Endothelial cell of hepatic sinusoid (primary cell): ENCODE data around the gene KCTD1.
"Not testable (repeated sequence)": the region's sequence is repeated elsewhere in the genome, so short reads cannot be mapped to it uniquely, and the experiment has no call there.

Experiments
- in situ Hi-C: cut with HindIII; loops from 2 replicates; pipeline ENCODE4 v1.10.0; 2017; ENCODE audit warnings: low sequenced_read_pairs

KCTD1 gene

DNA sequence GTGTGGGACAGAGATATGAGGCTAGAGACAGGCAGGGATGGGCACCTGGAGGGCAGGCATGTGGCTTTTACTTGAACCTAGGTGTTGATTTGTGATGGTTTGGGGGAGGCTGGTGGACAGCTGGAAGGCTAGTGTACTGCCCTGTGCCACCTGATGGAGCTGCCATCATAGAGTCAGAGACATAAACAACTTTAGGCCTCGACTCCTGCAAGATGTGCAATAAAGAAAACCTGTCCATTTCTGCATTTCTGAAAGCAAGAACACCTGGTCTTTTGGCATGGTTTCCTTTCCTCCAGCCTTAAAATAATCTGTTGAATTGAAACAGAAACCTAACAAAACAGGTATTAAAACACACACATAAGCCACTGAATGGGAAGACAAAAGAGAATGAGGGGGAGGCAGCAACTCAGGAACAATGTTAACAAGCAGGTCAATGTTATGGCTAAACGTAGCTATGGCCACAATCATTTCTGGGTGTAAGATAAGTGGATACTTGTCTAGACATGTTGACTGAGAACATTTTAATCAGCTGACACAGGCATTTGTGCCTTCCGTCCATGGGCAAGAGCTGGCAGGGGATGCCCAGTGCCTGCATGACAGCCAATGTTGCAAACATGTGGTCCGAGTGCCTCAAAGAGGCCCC is 87.8 kb downstream of the KCTD1 start:
- in situ Hi-C loops, result loop anchor here (5.0 kb wide), 1 partner anchor 33 kb away; no protein-coding TSS in a partner anchor

- in situ Hi-C loops, result loop anchor here (5.0 kb wide), 1 partner anchor 33 kb away; no protein-coding TSS in a partner anchor
Measured at GRCh38 chr18:26459884-26460283, 88.5 kb downstream of the KCTD1 start.

GRCh38 chr18:26459340-26459739 is 89.0 kb downstream of the KCTD1 start:
- in situ Hi-C loops, result no loop called here

DNA sequence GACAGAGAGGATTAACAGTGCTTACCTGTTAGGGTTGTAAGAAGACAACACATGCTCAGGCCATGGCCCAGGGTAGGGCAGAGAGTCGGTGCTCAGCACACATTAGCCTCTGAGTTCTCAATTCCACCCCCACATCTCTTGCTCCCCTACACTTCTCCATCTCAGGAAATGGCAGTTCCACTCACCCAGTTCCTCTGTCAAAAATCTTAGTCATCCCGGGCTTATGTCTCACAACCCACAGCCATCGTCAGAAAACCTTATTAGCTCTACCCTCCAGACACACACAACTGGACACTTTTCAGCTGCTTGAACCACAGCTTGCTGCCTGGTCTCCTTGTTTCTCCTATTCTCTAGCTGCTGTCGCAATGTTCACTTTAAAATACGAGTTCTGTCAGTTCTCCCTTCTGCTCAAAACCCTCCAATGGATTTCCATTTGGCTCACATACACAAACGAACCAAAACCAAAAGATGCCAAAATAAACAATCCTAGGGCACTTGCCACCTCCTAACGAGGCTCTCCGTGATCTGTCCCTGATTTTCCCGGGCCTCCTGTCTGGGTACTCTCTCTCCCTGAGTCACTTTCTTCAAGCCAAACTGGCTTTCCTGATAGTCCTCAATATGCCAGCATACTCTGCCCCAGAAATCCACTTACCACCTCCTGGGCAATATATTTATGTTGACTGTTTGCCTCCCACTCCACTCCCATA is 89.7 kb downstream of the KCTD1 start:
- in situ Hi-C loops, result no loop called here

DNA sequence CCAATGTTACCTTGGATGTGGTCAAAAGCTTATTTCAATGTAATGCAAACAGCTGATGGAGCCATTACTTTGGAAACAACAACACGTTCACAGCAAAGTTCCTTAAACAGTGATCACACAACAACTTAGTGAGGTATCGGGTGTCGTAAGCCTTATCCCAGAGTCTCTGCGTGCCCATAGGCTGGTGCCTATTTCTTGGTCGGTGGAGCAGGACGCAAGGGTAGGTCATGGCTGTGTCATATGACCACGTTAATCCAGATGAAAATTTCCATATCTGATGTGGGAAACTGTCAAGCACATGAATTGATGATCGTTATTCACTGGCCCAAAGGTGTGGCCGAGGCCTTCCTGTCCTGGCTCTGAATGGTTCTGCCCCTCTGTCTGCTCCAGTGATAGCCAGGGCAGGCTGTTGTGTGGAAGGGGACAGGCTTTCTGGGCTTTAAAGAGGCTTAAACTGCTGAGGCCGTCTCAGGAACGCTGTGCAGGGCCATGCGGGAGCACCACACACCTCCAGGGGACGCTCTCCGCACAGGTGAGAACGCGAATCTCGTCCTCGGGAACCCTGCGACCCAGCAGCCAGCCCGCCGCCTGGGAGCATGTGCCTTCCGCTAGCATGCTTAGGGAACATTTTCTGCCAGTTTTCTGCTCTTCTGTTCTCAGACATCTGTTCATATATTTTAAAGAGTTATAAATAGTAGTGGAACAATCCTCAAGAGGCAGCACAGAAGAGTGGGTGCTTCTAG is 90.6 kb downstream of the KCTD1 start:
- in situ Hi-C loops, result no loop called here

DNA sequence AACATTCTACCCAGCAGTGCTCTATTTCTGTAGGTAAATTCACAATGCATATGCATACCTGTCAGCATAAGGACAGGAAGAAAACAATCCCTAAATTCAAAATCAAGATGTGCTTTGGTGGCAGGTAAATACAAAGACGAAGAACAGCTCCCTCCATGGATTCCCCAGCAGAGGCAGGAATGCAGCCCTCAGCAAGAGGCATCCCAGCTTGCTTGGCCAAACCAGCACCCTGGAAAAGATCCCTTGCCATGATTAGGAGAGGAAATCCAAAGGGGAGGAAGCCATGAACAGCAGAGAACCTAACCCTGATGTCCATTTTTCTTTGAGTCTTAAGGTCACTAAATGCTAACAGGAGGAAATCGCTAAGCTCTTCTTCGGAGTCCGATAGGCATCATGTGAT is 91.2 kb downstream of the KCTD1 start:
- in situ Hi-C loops, result no loop called here

DNA sequence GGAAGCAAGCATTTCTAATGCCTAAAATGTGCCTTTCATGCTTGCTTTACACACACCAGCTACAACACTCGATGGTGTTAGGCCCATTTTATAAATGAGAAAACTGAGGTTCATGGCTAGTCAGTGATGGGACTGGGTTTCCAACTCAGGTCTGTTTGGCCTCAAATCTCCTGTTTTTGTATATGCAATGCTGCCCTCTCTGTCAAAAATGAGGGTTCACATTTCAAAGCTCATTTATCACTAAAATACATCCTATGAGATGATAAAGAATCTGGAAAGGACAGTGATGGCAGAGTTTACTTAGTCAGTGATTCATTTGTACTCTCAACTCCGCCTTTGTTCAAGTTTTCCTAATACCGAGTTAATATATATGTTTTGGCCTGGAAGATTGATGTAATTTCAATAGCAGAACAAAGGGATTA is 92.3 kb downstream of the KCTD1 start:
- in situ Hi-C loops, result no loop called here

DNA sequence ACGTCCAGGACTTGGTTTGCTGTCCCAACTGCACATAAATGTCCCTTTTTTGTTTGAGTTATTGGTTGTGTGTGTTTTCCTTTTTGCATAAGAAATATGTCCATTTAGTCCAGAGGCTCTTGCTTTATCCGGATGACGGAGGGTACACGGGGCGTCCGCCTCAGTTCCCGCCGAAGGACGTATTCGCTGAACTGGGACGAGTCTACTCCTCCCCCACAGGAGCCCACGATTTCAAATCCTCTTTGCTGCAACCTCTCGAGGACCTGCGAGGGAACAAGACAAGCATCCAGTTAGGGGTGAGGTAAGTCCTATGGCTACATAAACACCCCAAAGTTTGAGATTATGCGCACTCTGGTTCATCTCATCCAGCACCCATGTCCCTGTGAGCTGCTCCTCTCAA is 92.7 kb downstream of the KCTD1 start:
- in situ Hi-C loops, result no loop called here

DNA sequence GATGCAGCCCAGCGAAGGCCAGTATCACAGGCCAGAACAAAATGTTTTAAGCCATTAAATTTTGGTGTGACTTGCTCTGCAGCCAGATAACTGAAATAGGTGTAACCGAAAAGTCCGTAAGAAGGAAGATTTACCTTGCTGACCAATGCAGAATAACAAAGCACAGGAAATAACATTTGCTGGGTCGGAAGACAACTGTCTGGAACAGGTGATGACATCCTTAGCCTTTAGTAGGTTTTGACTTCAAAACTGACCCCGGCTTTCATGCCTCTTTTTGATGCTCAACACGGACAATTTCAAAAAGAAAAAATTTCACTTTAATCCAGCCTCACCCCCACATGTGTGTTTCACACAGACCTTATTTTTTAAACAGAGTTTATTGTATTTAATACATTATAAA is 93.7 kb downstream of the KCTD1 start:
- in situ Hi-C loops, result no loop called here

DNA sequence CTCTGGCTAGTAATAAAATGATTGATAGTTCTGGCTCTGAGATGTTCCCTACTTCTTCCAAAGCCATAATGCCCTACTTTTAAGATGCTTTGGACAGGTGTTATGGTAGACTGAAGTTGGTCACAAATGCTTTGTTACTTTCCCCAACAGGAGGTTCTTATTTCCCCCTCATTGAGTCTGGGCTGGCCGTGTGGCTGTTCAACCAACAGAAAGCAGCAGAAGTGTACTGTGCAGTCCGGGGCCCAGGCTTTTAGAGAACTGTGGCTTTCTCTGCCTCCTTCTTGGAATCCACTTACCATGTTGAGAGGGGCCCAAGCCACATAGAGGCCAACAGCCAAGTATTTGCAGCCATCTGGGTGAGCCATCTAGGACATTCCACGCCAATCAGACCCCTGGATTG is 94.2 kb downstream of the KCTD1 start:
- in situ Hi-C loops, result no loop called here

GRCh38 chr18:26453386-26453901 is 94.9 kb downstream of the KCTD1 start:
- in situ Hi-C loops, result no loop called here

GRCh38 chr18:26450989-26451682 is 97.2 kb downstream of the KCTD1 start:
- in situ Hi-C loops, result no loop called here

DNA sequence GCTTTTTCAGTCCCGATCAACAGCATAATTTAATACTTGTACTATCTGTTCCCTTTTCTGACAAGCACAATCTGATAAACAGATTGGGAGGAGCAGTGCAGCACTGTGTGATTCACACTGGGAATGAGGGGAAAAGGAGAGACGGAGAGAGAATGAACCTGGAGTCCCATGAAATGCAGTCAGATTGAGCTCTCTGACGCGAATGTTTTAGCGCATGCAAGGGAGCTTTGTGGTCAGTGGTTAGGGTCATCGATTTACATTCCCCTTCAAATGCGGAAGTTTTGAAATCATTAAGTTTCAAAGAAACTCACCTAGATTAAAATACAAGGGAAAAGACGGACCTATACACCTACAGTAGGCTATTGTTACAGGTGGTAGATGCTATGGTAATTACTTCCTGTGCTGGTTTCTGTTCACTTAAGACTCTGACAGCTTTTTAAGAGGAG is 99.6 kb downstream of the KCTD1 start:
- in situ Hi-C loops, result no loop called here

- in situ Hi-C loops, result no loop called here
Measured at GRCh38 chr18:26443853-26444252, 104.5 kb downstream of the KCTD1 start.

DNA sequence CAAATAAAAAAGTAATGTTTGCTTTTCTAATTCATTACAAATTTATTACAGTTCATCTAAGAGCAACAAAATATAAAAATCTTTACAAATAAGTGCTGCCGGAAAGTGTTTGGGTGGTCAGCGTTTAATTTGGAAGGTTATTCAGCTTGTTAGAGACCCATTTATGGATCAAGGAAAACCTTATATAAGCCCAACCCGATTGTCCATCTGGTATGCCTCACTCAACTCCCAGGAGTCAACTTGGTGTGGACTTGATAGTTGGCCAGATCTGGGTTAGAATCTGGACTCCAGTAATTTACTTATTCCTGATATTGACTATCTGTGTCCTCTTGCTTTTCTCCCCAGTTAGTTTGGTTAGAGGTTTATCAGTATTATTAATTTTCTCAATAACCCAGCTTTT is 106.2 kb downstream of the KCTD1 start:
- in situ Hi-C loops, result no loop called here

DNA sequence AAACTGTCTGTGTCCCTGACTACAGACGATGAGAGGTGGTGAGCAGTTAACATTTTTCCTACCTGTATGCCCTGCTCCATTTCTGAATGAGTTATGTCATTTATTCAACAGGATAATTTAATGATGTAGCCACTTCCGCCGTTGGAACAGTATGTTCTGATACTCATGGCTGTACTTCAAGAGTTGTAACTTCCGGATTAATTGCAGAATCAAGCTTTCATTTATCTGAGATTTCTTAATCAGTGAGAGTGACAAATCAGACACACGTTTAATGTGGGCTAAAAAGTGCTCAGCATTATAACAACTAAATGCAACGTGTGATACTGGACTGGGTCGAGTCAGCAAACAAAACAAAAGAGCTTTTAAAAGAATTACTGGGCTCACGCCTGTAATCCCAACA is 107.7 kb downstream of the KCTD1 start:
- in situ Hi-C loops, result no loop called here

DNA sequence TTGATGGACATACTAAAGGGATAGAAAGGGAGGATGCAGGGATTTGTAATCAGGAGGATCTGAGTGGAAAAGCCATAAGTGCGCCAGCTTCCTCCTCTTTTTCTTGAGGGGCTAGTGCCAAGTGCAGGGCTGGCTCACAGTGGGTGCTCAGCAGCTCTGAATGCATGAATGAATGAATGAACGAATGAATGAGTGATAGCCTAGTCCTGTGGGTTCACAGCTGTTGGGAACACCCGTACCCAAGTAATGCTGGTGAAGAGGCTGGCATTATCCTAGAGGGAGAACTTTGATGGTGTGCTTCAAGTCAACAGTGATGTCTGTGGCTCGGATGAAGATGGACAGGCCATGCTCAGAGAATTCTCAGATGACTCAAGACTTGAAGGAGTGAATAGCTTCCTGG is 108.8 kb downstream of the KCTD1 start:
- in situ Hi-C loops, result no loop called here

- in situ Hi-C loops, result no loop called here
Measured at GRCh38 chr18:26438980-26439379, 109.4 kb downstream of the KCTD1 start.

GRCh38 chr18:26437634-26438033 is 110.7 kb downstream of the KCTD1 start:
- in situ Hi-C loops, result not testable (repeated sequence)

DNA sequence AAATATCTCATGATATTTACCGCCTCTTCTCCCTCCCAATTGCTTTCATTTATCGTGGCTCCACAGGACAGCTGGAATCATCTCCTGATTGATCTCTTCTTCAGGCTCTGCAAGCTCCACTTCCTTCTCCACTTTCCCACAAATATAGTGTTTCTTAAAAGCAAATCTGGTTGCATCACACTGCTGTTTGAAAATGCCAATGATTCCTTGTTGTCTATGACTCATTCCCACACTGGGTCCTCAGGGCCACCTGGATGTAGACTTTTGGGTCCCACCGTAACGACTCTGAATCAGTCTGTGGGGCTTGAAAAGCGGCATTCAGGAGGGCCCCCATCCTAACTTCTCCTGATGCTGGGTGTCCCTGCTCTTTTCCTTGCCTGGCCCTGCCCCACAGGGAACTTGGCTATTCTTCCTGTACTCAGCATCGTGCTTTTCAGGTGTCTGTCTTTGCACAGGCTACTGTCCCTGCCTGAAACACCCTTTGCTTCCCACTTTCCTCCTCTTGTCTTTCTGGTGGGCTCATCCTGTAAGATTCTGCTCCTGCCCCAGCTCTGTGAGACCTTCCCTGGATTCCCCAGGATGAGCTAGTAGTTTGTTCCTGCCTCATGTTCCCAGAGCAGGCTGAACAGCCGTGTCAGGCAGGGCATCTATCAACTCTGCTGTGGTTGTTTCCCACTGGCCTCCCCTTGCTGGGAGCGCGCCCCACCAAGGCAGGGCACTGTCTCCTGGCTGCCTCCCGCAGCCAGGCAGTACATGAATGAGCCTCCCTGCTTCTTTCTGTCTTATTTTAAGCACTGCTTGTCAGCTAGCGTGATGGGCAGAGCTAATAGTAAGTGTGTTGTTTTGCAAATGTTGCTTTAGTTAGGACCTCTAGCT is 111.9 kb downstream of the KCTD1 start:
- in situ Hi-C loops, result no loop called here
